K562 (cell line): ENCODE data around the gene PODN. TPM values are rescaled to one million over a fixed set of nuclear protein-coding genes. Genes with fewer than 3 reads are reported as not detected.

Experiments used
- ATAC-seq: fragments of 200-7000 bp; cut with Tn5 transposase; 3 replicates; pipeline ENCODE4 v1.9.1; 2020; ENCODE audit warnings: moderate library complexity
- BruUV-seq: library from RNA; stranded (reverse); fragments of 400-500 nt; replicated peaks from 2 replicates; lab custom pipeline; 2021; lab: Mats Ljungman, UMichigan
- CTCF ChIA-PET: fragments of 300-600 bp; formaldehyde crosslinking; extraction: SDS; loops from one replicate; lab custom pipeline; 2021; ENCODE audit warnings: low intra/inter-chr PET ratio; lab: Yijun Ruan, JAX
- POLR2A ChIA-PET: fragments of 300-600, 350-650 bp; sonication (Branson Sonifier 250); formaldehyde crosslinking; extraction: SDS; loops from one replicate; lab custom pipeline; 2021; ENCODE audit warnings: antibody characterized with exemption, inconsistent platforms; lab: Yijun Ruan, JAX
- DNase-seq, 4 experiments: peaks; one replicate each; pipeline versions ENCODE4 v3.0.0 to v3.0.0-alpha.2; 2011 to 2018; ENCODE audit warnings: low spot score in 3 of 4, mixed read lengths in 3 of 4; ENCODE audit errors: extremely low read depth in 1 of 4
- FAIRE-seq: peaks from 2 replicates; lab custom pipeline; 2011; peaks lifted over from hg19 to GRCh38; lab: Jason Lieb, UNC
- H2AFZ ChIP-seq: 2 replicates; pipeline ENCODE4 v1.6.0; 2011; ENCODE audit warnings: low read depth, low read length, control low read depth, inconsistent platforms
- H3K27ac ChIP-seq: fragments of 200-600 bp; 3 replicates; pipeline ENCODE4 v1.8.0; 2011; ENCODE audit warnings: low read depth, mild to moderate bottlenecking, control low read depth, inconsistent platforms, low read length, moderate library complexity, mixed read lengths; ENCODE audit errors: extremely low read depth
- H3K27me3 ChIP-seq, 2 experiments: fragments of 300-600 bp in 1 of 2; 2 replicates in 1 of 2; 3 replicates in 1 of 2; pipeline versions ENCODE4 v1.6.0 to v1.8.0; 2011; ENCODE audit warnings: inconsistent platforms in 2 of 2, low read length in 2 of 2, mild to moderate bottlenecking in 1 of 2, mixed read lengths in 1 of 2, moderate library complexity in 1 of 2; ENCODE audit not compliant: control insufficient read depth in 2 of 2, insufficient read depth in 2 of 2
- H3K36me3 ChIP-seq: fragments of 300-600 bp; 3 replicates; pipeline ENCODE4 v1.8.0; 2011; ENCODE audit warnings: mild to moderate bottlenecking, low read length, inconsistent platforms; ENCODE audit not compliant: control insufficient read depth, insufficient read depth
- H3K4me1 ChIP-seq, 2 experiments: fragments of 200-600 bp in 1 of 2; replicated peaks in 1 of 2; 2 replicates in 1 of 2; 3 replicates in 1 of 2; pipeline versions ENCODE4 v1.5.1 to v1.8.0; 2011; ENCODE audit warnings: inconsistent platforms in 2 of 2, low read length in 2 of 2, mild to moderate bottlenecking in 1 of 2, mixed read lengths in 1 of 2, moderate library complexity in 1 of 2; ENCODE audit not compliant: control insufficient read depth in 2 of 2, insufficient read depth in 2 of 2
- H3K4me2 ChIP-seq: 2 replicates; pipeline ENCODE4 v1.6.1; 2011; ENCODE audit warnings: low read length, control low read depth, inconsistent platforms, mixed read lengths; ENCODE audit not compliant: insufficient read depth
- H3K4me3 ChIP-seq: fragments of 200-600 bp; sonication (generic), shearing (Covaris generic); 2 replicates; pipeline ENCODE4 v1.5.1; 2016; ENCODE audit warnings: control low read depth, inconsistent platforms
- H3K79me2 ChIP-seq: fragments of 200-600 bp; 3 replicates; pipeline ENCODE4 v1.8.0; 2011; ENCODE audit warnings: low read length, inconsistent platforms; ENCODE audit not compliant: control insufficient read depth, insufficient read depth
- H3K9ac ChIP-seq, 2 experiments: 2 replicates each; pipeline versions ENCODE4 v1.6.0 to v1.6.1; 2011; ENCODE audit warnings: low read depth in 2 of 2, low read length in 2 of 2, control low read depth in 1 of 2, inconsistent platforms in 1 of 2, mild to moderate bottlenecking in 1 of 2, mixed read lengths in 1 of 2; ENCODE audit not compliant: insufficient read depth in 1 of 2
- H3K9me1 ChIP-seq: one replicate; pipeline ENCODE4 v1.6.0; 2011; ENCODE audit warnings: inconsistent platforms, mild to moderate bottlenecking, low read length, moderate library complexity; ENCODE audit not compliant: control insufficient read depth, insufficient read depth
- H3K9me3 ChIP-seq: replicated peaks from 2 replicates; pipeline ENCODE4 v1.5.1; 2011; ENCODE audit warnings: low read depth, low read length, inconsistent platforms; ENCODE audit not compliant: control insufficient read depth, insufficient read depth
- H4K20me1 ChIP-seq: replicated peaks from 2 replicates; pipeline ENCODE4 v1.6.1; 2011; ENCODE audit warnings: low read length, inconsistent platforms, mixed read lengths; ENCODE audit not compliant: control insufficient read depth, insufficient read depth
- BRF1 ChIP-seq: IDR thresholded peaks from 3 replicates; pipeline ENCODE4 v1.6.1; 2011; ENCODE audit warnings: borderline replicate concordance, mild to moderate bottlenecking; ENCODE audit not compliant: insufficient read length; ENCODE audit errors: extremely low read depth
- ETV6 ChIP-seq, 3 experiments: fragments of 150-350 bp in 1 of 3; sonication (generic) in 1 of 3; formaldehyde crosslinking in 1 of 3; IDR thresholded peaks; 2 replicates each; pipeline versions ENCODE4 v1.6.1 to v1.8.0; 2014 to 2022; ENCODE audit warnings: borderline replicate concordance in 2 of 3, low read depth in 2 of 3, antibody characterized with exemption in 1 of 3, low read length in 1 of 3, mild to moderate bottlenecking in 1 of 3, missing genetic modification reagents in 1 of 3
- GABPB2 ChIP-seq: fragments of 250-450 bp; sonication (Bioruptor Pico); conservative IDR thresholded peaks from 2 replicates; pipeline ENCODE4 v1.5.1; 2021; ENCODE audit warnings: mild to moderate bottlenecking
- NFXL1 ChIP-seq: fragments of 450-650 bp; formaldehyde crosslinking; IDR thresholded peaks from 2 replicates; pipeline ENCODE4 v1.4.0; 2021; ENCODE audit warnings: mild to moderate bottlenecking
- WGBS: fragments of 100-300 bp; shearing (Covaris generic); methylation state at CpG from one replicate; pipeline ENCODE4 v1.1.6; 2016; ENCODE audit warnings: low coverage, mixed read lengths; ENCODE audit not compliant: insufficient coverage; ENCODE audit errors: missing lambda C conversion rate; 5-methylcytosine and 5-hydroxymethylcytosine counted together
- in situ Hi-C: fragments of 300-500 bp; cut with MboI; formaldehyde crosslinking; loops from 4 replicates; pipeline ENCODE4 v1.15.0; 2018; ENCODE audit warnings: inconsistent platforms, mixed read lengths
- intact Hi-C: fragments of 100-400 bp; cut with micrococcal nuclease; formaldehyde crosslinking; loops from 2 replicates; pipeline ENCODE4 v1.14.2; 2022
- polyA plus RNA-seq, 8 experiments: library from polyadenylated mRNA; depleted of rRNA in 4 of 8; stranded (reverse) in 5 of 8; unstranded in 3 of 8; fragments of >200 nt; fragmentation: Nextera tagmentation in 2 of 8; fragmentation: Illumina TruSeq in 1 of 8; extraction: Ambion mirVana in 2 of 8; extraction: Trizol in 1 of 8; gene quantifications; 2 replicates each; pipeline versions ENCODE4 v1.2.1 to v1.2.3, GENCODE V29; 2011 to 2014; ENCODE audit warnings: inconsistent platforms in 1 of 8, missing spikeins in 1 of 8
- total RNA-seq, 7 experiments: library from RNA; depleted of rRNA in 6 of 7; stranded (reverse); fragments of >200 nt in 6 of 7; fragmentation: Illumina TruSeq in 2 of 7; extraction: Trizol in 2 of 7; gene quantifications; 2 replicates each; pipeline versions ENCODE4 v1.2.1 to v1.2.3, GENCODE V29; 2011 to 2021; ENCODE audit warnings: low replicate concordance in 1 of 7

Gene PODN
- total and polyA plus RNA-seq, 9 of the 15 experiments (the other 6 are each of a cell fraction or from before 2014, with no cell fraction given) = not detected

DNA sequence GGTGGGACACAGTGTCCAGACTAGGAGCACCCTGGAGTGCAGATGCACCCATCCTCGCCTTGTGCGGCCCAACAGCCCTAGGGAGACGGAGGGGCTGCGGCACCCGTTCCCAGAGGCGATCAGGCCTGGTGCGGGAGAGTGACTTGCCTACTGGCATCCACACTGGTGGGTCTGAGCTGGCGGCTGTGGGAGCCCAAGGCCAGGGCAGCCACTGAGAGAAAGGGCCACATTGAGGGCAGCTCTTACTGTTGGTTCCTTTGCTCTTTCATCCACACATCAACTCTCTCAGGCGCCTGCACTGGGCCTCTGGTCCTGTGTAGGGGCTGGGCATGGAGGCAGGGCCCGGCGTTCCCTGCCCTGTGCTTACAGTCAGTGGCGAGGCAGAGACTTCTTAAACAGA, 8.6 kb downstream of the PODN start:
- Histone ChIP-seq H3K27ac (no peak overlapping the region), H2AFZ (no peak overlapping the region), H3K9me1 (no peaks in the 10 kb centered on the region), H3K4me1 (peaks cover 0 to 21% of the 10 kb centered on the region in 2 experiments; a peak in 2 of 5 replicates), H3K9me3 (no peaks in the 10 kb centered on the region), H3K9ac (peak overlapping the region in 1 of 2 experiments; percentile 17; a peak in 1 of 4 replicates), H3K4me2 (no peak overlapping the region), H4K20me1 (no peaks in the 10 kb centered on the region), H3K4me3 (no peak overlapping the region)
- CTCF ChIA-PET = no interaction called here
- in situ Hi-C loops (no loop called here), intact Hi-C loops (no loop called here)
- DNase-seq (no peak), ATAC-seq (no peak)
- BruUV-seq = no TSS peak
- 41% methylated on average over 12 of the region's 12 CpGs for WGBS
- POLR2A ChIA-PET = interaction anchor here (0.6 to 1.3 kb wide), 5 partner anchors 10 to 261 kb away, joined by 3 to 5 read pairs (median 3); no protein-coding TSS in a partner anchor
- TF ChIP-seq GABPB2 (CRISPR knock-in tag) (no peak), NFXL1 (CRISPR knock-in tag) (no peak), BRF1 (no peak), ETV6 (IDR thresholded peaks at IDR 0.05; ENCODE audit: borderline replicate concordance in 1 of 2, low read depth in 2 of 2, low read length in 1 of 2) (no peak), ETV6 (CRISPR knock-in tag; IDR thresholded peaks at IDR 0.05; ENCODE audit: borderline replicate concordance) (no peak)
- TF ChIP-seq, all 486 proteins: peak for 0
- H3K27me3 ChIP-seq = peaks cover 14 to 32% of the 10 kb centered on the region in 2 experiments; a peak in 4 of 5 replicates
- H3K79me2 ChIP-seq = no peaks in the 10 kb centered on the region
- no peaks in the 10 kb centered on the region for H3K36me3 ChIP-seq
- FAIRE-seq = no peak
